HepG2 (cell line): ENCODE data around the gene SMIM14. TPM values are rescaled to one million over a fixed set of nuclear protein-coding genes. Genes with fewer than 3 reads are reported as not detected.
A peak's percentile ranks its signal among the peaks of the same experiment; 100 is the strongest.

Experiments used
- AHDC1 ChIP-seq: sonication (generic); formaldehyde crosslinking; IDR thresholded peaks from 2 replicates; pipeline ENCODE4 v1.5.1; 2020; ENCODE audit warnings: mild to moderate bottlenecking, missing genetic modification reagents, borderline replicate concordance
- DR1 ChIP-seq: sonication (generic); formaldehyde crosslinking; IDR thresholded peaks from 2 replicates; pipeline ENCODE4 v1.8.0; 2021; ENCODE audit warnings: mild to moderate bottlenecking, missing genetic modification reagents, inconsistent platforms
- GATAD1 ChIP-seq: IDR thresholded peaks from 2 replicates; pipeline ENCODE4 v1.6.1; 2016; ENCODE audit warnings: missing genetic modification reagents, missing compliant biosample characterization
- JUN ChIP-seq: sonication (generic); formaldehyde crosslinking; IDR thresholded peaks from 2 replicates; pipeline ENCODE4 v1.4.0; 2020; ENCODE audit warnings: mild to moderate bottlenecking, missing genetic modification reagents
- NCOA5 ChIP-seq: sonication (generic); formaldehyde crosslinking; IDR thresholded peaks from 2 replicates; pipeline ENCODE4 v1.4.0; 2020; ENCODE audit warnings: missing genetic modification reagents
- PAWR ChIP-seq: sonication (generic); formaldehyde crosslinking; IDR thresholded peaks from 2 replicates; pipeline ENCODE4 v1.4.0; 2020; ENCODE audit warnings: missing genetic modification reagents, mild to moderate bottlenecking, borderline replicate concordance
- POGK ChIP-seq: sonication (generic); formaldehyde crosslinking; conservative IDR thresholded peaks from 2 replicates; pipeline ENCODE4 v1.8.0; 2022; ENCODE audit warnings: mild to moderate bottlenecking, moderate library complexity, missing genetic modification reagents
- RXRA ChIP-seq: sonication (generic); formaldehyde crosslinking; IDR thresholded peaks from 2 replicates; pipeline ENCODE4 v1.5.1; 2020; ENCODE audit warnings: missing genetic modification reagents
- SKIL ChIP-seq: sonication (generic); formaldehyde crosslinking; IDR thresholded peaks from 2 replicates; pipeline ENCODE4 v1.8.0; 2022; ENCODE audit warnings: missing genetic modification reagents, mild to moderate bottlenecking, moderate library complexity, borderline replicate concordance
- SP2 ChIP-seq: sonication (generic); formaldehyde crosslinking; IDR thresholded peaks from 2 replicates; pipeline ENCODE4 v1.5.1; 2020; ENCODE audit warnings: mild to moderate bottlenecking, missing genetic modification reagents
- STAG1 ChIP-seq: sonication (generic); formaldehyde crosslinking; IDR thresholded peaks from 2 replicates; pipeline ENCODE4 v1.4.0; 2020; ENCODE audit warnings: missing genetic modification reagents
- ZFP1 ChIP-seq: IDR thresholded peaks from 2 replicates; pipeline ENCODE4 v1.6.1; 2016
- ZNF263 ChIP-seq: sonication (generic); formaldehyde crosslinking; IDR thresholded peaks from 2 replicates; pipeline ENCODE4 v1.4.0; 2020; ENCODE audit warnings: missing genetic modification reagents
- ZNF382 ChIP-seq: sonication (generic); formaldehyde crosslinking; IDR thresholded peaks from 2 replicates; pipeline ENCODE4 v1.5.0; 2020; ENCODE audit warnings: missing genetic modification reagents, mild to moderate bottlenecking, borderline replicate concordance
- ZNF598 ChIP-seq: sonication (generic); formaldehyde crosslinking; IDR thresholded peaks from 2 replicates; pipeline ENCODE4 v1.5.1; 2020; ENCODE audit warnings: mild to moderate bottlenecking, missing genetic modification reagents, borderline replicate concordance
- ZNF652 ChIP-seq: IDR thresholded peaks from 2 replicates; pipeline ENCODE4 v1.6.1; 2016; ENCODE audit warnings: low read depth, borderline replicate concordance
- ZSCAN5A ChIP-seq: sonication (generic); formaldehyde crosslinking; IDR thresholded peaks from 2 replicates; pipeline ENCODE4 v1.8.0; 2022; ENCODE audit warnings: mild to moderate bottlenecking, missing genetic modification reagents, borderline replicate concordance
- polyA plus RNA-seq, 8 experiments: library from polyadenylated mRNA; depleted of rRNA in 3 of 8; stranded (reverse) in 7 of 8; unstranded in 1 of 8; fragments of >200 nt; fragmentation: Illumina TruSeq in 4 of 8; extraction: Trizol in 4 of 8; gene quantifications; 2 replicates each; pipeline versions ENCODE4 v1.2.1 to v1.2.3, GENCODE V29; 2011 to 2016; ENCODE audit warnings: low read depth in 4 of 8, missing spikeins in 1 of 8, mixed read lengths in 1 of 8; ENCODE audit not compliant: insufficient read depth in 1 of 8
- total RNA-seq, 5 experiments: library from RNA; depleted of rRNA; stranded (reverse); fragments of >200 nt; fragmentation: Illumina TruSeq; extraction: Trizol; gene quantifications; 2 replicates each; pipeline ENCODE4 v1.2.3, GENCODE V29; 2016; ENCODE audit warnings: low read depth in 1 of 5

The SMIM14 gene
- total and polyA plus RNA-seq, 2 of the 13 experiments (the other 11 are each of a cell fraction or from before 2014, with no cell fraction given), result 16.3 to 28.1 TPM

GRCh38 chr4:39649639-39650265 lies 11.1 kb upstream of the SMIM14 start (continued):
- TF ChIP-seq ZSCAN5A (CRISPR knock-in tag), result no peak
- 0 out of 2 replicates have a peak, but pooled peaks have one; percentile 44 for TF ChIP-seq ZFP1 (CRISPR knock-in tag)
- TF ChIP-seq POGK (CRISPR knock-in tag), result no peak
- TF ChIP-seq DR1, result no peak
- TF ChIP-seq JUN (CRISPR knock-in tag), result no peak
- TF ChIP-seq STAG1 (CRISPR knock-in tag), result 0 out of 2 replicates have a peak, but pooled peaks have one; percentile 2
- no peak for TF ChIP-seq ZNF382
- TF ChIP-seq SKIL (CRISPR knock-in tag), result no peak
- TF ChIP-seq NCOA5 (CRISPR knock-in tag), result no peak
- TF ChIP-seq ZNF598, result no peak
- no peak for TF ChIP-seq ZNF652 (CRISPR knock-in tag)
- 0 out of 2 replicates have a peak, but pooled peaks have one; percentile 55 for TF ChIP-seq AHDC1 (CRISPR knock-in tag)
- TF ChIP-seq ZNF263 (CRISPR knock-in tag), result no peak
- no peak for TF ChIP-seq GATAD1
- no peak for TF ChIP-seq RXRA
- no peak for TF ChIP-seq PAWR (CRISPR knock-in tag)
- TF ChIP-seq SP2 (CRISPR knock-in tag), result no peak
